GM18861 (cell line): ENCODE measurements around the gene ATG4C.
"Not testable (repeated sequence)": the region's sequence is repeated elsewhere in the genome, so short reads cannot be mapped to it uniquely, and the experiment has no call there.

Source experiments
- ATAC-seq: cut with Tn5 transposase; IDR thresholded peaks from one replicate; pipeline ENCODE4 v1.9.1; 2021; ENCODE audit not compliant: unreplicated experiment

The ATG4C gene

GRCh38 chr1:62783736-62784508 lies at the start of gene ATG4C:
Gene ATG4C, plus strand, starts transcription at chr1:62784132. Its CDS starts 19,655 bp downstream, at chr1:62803787.
- peak; percentile 87 for ATAC-seq

DNA sequence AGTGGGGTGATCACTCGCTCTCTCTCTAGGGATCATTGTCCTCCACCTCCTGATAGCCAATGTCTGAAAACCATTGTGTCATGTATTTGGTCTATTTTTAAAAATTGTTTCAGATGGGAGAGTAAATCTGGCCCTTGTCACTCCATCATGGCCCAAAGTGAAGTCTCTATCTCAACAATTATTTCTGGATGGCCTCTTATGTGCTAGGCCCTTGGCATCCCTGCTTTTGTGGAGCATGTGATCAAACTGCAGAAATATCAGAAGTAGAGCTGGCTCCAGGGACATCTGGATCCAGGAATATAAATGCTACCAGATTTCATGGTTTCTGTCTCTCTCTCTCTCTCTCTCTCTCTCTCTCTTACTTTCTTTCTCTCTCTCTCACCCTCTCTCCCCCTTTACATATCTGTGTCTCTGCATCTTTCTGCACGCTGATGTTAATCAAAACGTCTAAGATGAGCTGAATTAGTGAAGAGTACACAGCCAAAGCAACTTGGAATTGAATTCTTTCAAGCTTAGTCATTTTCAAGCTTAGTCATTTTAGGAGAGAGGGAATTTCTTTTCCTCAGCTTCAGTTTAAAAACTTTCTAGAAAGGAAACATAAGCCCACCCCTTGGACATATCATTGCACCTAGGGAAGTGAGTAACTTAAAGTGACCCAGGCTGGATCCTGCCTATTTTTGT lies 48.3 kb upstream of the ATG4C start:
- no peak for ATAC-seq

DNA sequence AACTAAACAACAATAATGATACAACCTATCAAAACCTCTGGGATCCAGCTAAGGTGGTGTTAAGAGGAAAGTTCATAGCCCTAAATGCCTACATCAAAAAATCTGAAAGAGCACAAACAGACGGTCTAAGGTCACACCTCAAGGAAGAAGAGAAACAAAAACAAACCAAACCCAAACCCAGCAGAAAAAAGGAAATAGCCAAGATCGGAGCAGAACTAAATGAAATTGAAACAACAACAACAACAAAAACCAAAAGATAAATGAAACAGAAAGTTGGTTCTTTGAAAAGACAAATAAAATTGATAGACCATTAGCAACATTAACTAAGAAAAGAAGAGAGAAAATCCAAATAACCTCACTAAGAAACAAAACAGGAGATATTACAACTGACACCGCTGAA lies 43.2 kb upstream of the ATG4C start:
- ATAC-seq, result not testable (repeated sequence)

- no peak for ATAC-seq
Observed at GRCh38 chr1:62744611-62745577, 39.0 kb upstream of the ATG4C start.

- peak; percentile 54 for ATAC-seq
Observed at GRCh38 chr1:62746086-62746808, 37.7 kb upstream of the ATG4C start.

GRCh38 chr1:62746809-62747138 lies 37.2 kb upstream of the ATG4C start:
- ATAC-seq, result no peak

- ATAC-seq, result no peak
Observed at GRCh38 chr1:62753031-62753965, 30.6 kb upstream of the ATG4C start.

- not testable (repeated sequence) for ATAC-seq
Observed at GRCh38 chr1:62754938-62755337, 29.0 kb upstream of the ATG4C start.

- ATAC-seq, result not testable (repeated sequence)
Observed at GRCh38 chr1:62756255-62756884, 27.6 kb upstream of the ATG4C start.

DNA sequence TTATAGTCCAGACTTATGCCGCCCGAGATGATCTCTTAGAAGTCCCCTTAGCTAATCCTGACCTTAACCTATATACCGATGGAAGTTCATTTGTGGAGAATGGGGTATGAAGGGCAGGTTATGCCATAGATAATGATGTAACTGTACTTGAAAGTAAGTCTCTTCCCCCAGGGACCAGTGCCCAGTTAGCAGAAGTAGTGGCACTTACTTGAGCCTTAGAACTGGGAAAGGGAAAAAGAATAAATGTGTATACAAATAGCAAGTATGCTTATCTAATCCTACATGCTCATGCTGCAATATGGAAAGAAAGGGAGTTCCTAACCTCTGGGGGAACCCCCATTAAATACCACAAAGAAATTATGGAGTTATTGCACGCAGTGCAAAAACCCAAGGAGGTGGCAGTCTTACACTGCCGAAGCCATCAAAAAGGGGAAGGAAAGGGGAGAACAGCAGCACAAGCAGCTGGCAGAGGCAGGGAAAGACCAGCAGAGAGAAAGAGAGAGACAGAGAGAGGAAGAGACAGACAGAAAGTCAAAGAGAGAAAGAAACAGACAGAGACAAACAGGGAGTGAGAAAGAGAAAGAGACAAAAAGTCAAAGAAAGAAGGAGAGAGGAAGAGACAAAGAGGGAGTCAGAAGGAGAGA lies 24.6 kb upstream of the ATG4C start:
- not testable (repeated sequence) for ATAC-seq

GRCh38 chr1:62760021-62760782 lies 23.7 kb upstream of the ATG4C start:
- not testable (repeated sequence) for ATAC-seq

DNA sequence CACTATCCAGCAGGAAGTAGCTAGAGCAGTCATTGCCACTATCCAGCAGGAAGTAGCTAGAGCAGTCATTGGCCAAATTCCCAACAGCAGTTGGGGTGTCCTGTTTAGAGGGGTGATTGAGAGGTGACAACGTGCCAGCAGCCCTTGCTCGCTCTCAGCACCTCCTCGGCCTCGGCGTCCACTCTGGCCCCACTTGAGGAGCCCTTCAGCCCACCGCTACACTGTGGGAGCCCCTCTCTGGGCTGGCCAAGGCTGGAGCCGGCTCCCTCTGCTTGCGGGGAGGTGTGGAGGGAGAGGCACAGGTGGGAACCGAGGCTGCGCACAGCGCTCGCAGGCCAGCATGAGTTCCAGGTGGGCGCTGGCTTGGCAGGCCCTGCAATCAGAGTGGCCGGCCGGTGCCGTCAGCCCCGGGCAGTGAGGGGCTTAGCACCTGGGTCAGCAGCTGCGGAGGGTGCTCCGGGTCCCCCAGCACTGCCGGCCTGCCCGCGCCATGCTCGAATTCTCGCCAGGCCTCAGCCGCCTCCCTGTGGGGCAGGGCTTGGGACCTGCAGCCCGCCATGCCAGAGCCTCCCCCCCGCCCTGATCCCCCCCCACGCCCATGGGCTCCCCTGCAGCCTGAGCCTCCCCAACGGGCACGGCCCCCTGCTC lies 22.6 kb upstream of the ATG4C start:
- not testable (repeated sequence) for ATAC-seq

DNA sequence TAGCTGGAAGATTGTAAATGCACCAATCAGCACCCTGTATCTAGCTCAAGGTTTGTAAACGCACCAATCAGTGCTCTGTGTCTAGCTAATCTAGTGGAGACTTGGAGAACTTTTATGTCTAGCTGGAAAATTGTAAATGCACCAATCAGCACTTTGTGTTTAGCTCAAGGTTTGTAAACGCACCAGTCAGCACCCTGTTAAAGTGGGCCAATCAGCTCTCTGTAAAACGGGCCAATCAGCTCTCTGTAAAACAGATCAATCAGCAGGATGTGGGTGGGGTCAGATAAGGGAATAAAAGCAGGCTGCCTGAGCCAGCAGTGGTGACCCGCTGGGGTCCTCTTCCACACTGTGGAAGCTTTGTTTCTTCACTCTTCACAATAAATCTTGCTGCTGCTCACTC lies 21.9 kb upstream of the ATG4C start:
- not testable (repeated sequence) for ATAC-seq

GRCh38 chr1:62765981-62766380 lies 18.0 kb upstream of the ATG4C start:
- ATAC-seq, result no peak

- ATAC-seq, result not testable (repeated sequence)
Observed at GRCh38 chr1:62768551-62768950, 15.4 kb upstream of the ATG4C start.

GRCh38 chr1:62772607-62773295 lies 11.2 kb upstream of the ATG4C start:
- no peak for ATAC-seq

DNA sequence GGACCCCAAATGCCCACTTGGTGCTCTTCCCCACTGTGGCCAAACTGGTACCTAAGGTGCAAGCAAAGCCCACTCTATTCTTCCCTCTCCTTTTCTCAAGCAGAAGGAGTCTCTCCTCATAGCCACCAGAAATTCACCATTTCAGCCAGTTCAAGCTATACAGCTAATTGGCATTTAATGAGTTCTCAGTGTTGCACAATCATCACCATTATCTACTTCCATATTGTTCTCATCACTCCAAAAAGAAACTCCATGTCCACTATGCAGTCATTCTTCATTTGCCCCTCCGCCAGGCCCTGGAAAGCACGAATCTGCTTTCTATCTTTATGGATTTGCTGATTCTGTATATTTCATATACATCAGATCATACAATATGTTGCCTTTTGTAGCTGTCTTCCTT lies 9.9 kb upstream of the ATG4C start:
- no peak for ATAC-seq
